Measurements from ENCODE around the gene LARGE1. TPM values are rescaled to one million over a fixed set of nuclear protein-coding genes. Genes with fewer than 3 reads are reported as not detected.

The LARGE1 gene
- total and polyA plus RNA-seq, 2 of the 8 experiments (the other 6 are each of a cell fraction or from before 2014, with no cell fraction given): 43.7 to 83.0 TPM

- H4K91ac ChIP-seq (replicated peaks; ENCODE audit: insufficient read length, low read length): no peak overlapping the region
- DNase-seq (ENCODE audit: low read depth in 1 of 2, low spot score in 2 of 2) (no peak), FAIRE-seq (no peak)
- TF ChIP-seq RXRA (IDR thresholded peaks at IDR 0.05; ENCODE audit: insufficient read depth, low read depth, low read length): no peak
- TF ChIP-seq RFX5 (IDR thresholded peaks at IDR 0.05; ENCODE audit: borderline replicate concordance, low read depth, low read length): no peak
- TF ChIP-seq JUN (IDR thresholded peaks at IDR 0.05; ENCODE audit: low read depth, low read length): no peak
- peaks cover 56 to 99% of the 10 kb centered on the region in 2 experiments for H3K79me2 ChIP-seq (ENCODE audit: control insufficient read depth in 1 of 2, insufficient read depth in 2 of 2, low read length in 2 of 2)
- no peak overlapping the region for H3K14ac ChIP-seq (ENCODE audit: insufficient read length)
- H4K20me1 ChIP-seq (replicated peaks in 1 of 2; ENCODE audit: control insufficient read depth in 1 of 2, insufficient read depth in 2 of 2, low read length in 2 of 2): peaks cover 17 to 19% of the 10 kb centered on the region in 2 experiments
- H2BK20ac ChIP-seq (ENCODE audit: low read length): no peak overlapping the region
- ChIA-PET POLR2A (ENCODE audit: partially characterized antibody) (interaction anchor here (0.6 to 1.4 kb wide), 4 partner anchors 10 to 142 kb away, joined by 3 to 8 read pairs (median 6); no protein-coding TSS in a partner anchor), CTCF (ENCODE audit: partially characterized antibody) (interaction anchor here (0.9 to 1.5 kb wide), 4 partner anchors 9 to 19 kb away, joined by 3 to 5 read pairs (median 4); no protein-coding TSS in a partner anchor)
- no peak overlapping the region for H3K23ac ChIP-seq (ENCODE audit: insufficient read length)
- H2BK5ac ChIP-seq (ENCODE audit: low read depth, low read length): no peak overlapping the region
- H2AK5ac ChIP-seq (ENCODE audit: low read depth, low read length): no peak overlapping the region
- no peaks in the 10 kb centered on the region for H3K27me3 ChIP-seq (replicated peaks in 1 of 4; ENCODE audit: control insufficient read depth in 3 of 4, extremely low read depth in 1 of 4, insufficient read depth in 3 of 4, low read length in 3 of 4)
- peaks cover 15% of the 10 kb centered on the region for H3K79me1 ChIP-seq (ENCODE audit: low read depth, low read length)
- peaks cover 1 to 14% (median 10%) of the 10 kb centered on the region in 4 experiments for H3K4me1 ChIP-seq (replicated peaks in 1 of 4; ENCODE audit: control insufficient read depth in 3 of 4, insufficient read depth in 4 of 4, low read length in 3 of 4)
- H3K4me3 ChIP-seq (ENCODE audit: extremely low read depth in 1 of 4, insufficient read depth in 2 of 4, low read depth in 3 of 4, low read length in 4 of 4): no peak overlapping the region
- no peak overlapping the region for H2BK120ac ChIP-seq (replicated peaks; ENCODE audit: low read depth, low read length)
- H4K8ac ChIP-seq (ENCODE audit: extremely low read depth, insufficient read depth, low read length): no peak overlapping the region
- no peaks in the 10 kb centered on the region for H3K9me3 ChIP-seq (ENCODE audit: insufficient read depth in 2 of 2, low read depth in 1 of 2, low read length in 1 of 2)
- no peak overlapping the region for H3K4ac ChIP-seq (replicated peaks; ENCODE audit: insufficient read length, low read depth, low read length)
- no peak overlapping the region for H3K27ac ChIP-seq (ENCODE audit: low read depth, low read length)
- H3K56ac ChIP-seq (replicated peaks; ENCODE audit: insufficient read length, low read depth, low read length): no peak overlapping the region
- no peak overlapping the region for H3K18ac ChIP-seq (ENCODE audit: extremely low read depth, low read length)
- no peak overlapping the region for H2AFZ ChIP-seq (ENCODE audit: low read length)
- H3K4me2 ChIP-seq (ENCODE audit: insufficient read depth in 1 of 2, low read depth in 2 of 2, low read length in 2 of 2): no peak overlapping the region
- H2BK15ac ChIP-seq (ENCODE audit: low read length): no peak overlapping the region
- H3K23me2 ChIP-seq (ENCODE audit: low read depth, low read length): no peaks in the 10 kb centered on the region
- H3K9ac ChIP-seq (replicated peaks in 1 of 4; ENCODE audit: extremely low read depth in 1 of 4, low read depth in 3 of 4, low read length in 3 of 4): no peak overlapping the region
- H4K5ac ChIP-seq (ENCODE audit: insufficient read length, low read depth, low read length): no peak overlapping the region
- no peak overlapping the region for H2BK12ac ChIP-seq (ENCODE audit: low read depth, low read length)
- WGBS, 2 experiments (ENCODE audit: extremely low coverage in 1 of 2, insufficient coverage in 1 of 2, insufficient read length in 1 of 2, insufficient replicate concordance in 2 of 2, low coverage in 1 of 2, low lambda C conversion rate in 2 of 2, missing lambda C conversion rate in 1 of 2): 90% methylated on average over 10 of the region's 10 CpGs; no CpG with 5 or more reads in 1 of the 2 experiments
- H3K36me3 ChIP-seq (ENCODE audit: control insufficient read depth in 2 of 4, insufficient read depth in 4 of 4, low read length in 3 of 4): peaks cover 0 to 11% (median 0%) of the 10 kb centered on the region in 4 experiments; a peak in 1 of 8 replicates
Measured at GRCh38 chr22:33908171-33909074, 11.9 kb downstream of the LARGE1 start.
